COLO668 (cell line): ENCODE results near the gene ECE2.
"Not testable (repeated sequence)": the region's sequence is repeated elsewhere in the genome, so short reads cannot be mapped to it uniquely, and the experiment has no call there.

Experiments
- DNase-seq: peaks from one replicate; lab custom pipeline; 2025; ENCODE audit not compliant: unreplicated experiment; lab: John Stamatoyannopoulos, UW

Gene ECE2

GRCh38 chr3:184335661-184336546 is 60.1 kb downstream of the ECE2 start:
- DNase-seq, result peak; percentile 78

- DNase-seq, result peak; percentile 7
Measured at GRCh38 chr3:184336547-184337398, 61.0 kb downstream of the ECE2 start.

- no peak for DNase-seq
Measured at GRCh38 chr3:184337399-184337714, 61.5 kb downstream of the ECE2 start, which contains the start of gene FAM131A. FAM131A (plus strand) TSS chr3:184337600; CDS start chr3:184337631, 31 bp downstream.

GRCh38 chr3:184337981-184338380 is 62.2 kb downstream of the ECE2 start:
- no peak for DNase-seq

- DNase-seq, result peak; percentile 93
Measured at GRCh38 chr3:184338511-184338945, 62.7 kb downstream of the ECE2 start.

- DNase-seq, result peak; percentile 39
Measured at GRCh38 chr3:184339001-184339400, 63.2 kb downstream of the ECE2 start.

- not testable (repeated sequence) for DNase-seq
Measured at GRCh38 chr3:184339451-184340135, 63.8 kb downstream of the ECE2 start.

GRCh38 chr3:184341925-184342324 is 66.1 kb downstream of the ECE2 start:
- peak; percentile 73 for DNase-seq
